ENCODE results near the gene ELMO3. TPM values are rescaled to one million over a fixed set of nuclear protein-coding genes. Genes with fewer than 3 reads are reported as not detected.
A peak's percentile ranks its signal among the peaks of the same experiment; 100 is the strongest.

The ELMO3 gene
- total RNA-seq, 1 donor from 2014 or later, result 17.5 TPM

GRCh38 chr16:67234180-67234597, 35.3 kb downstream of the ELMO3 start:
- ATAC-seq (no peak), DNase-seq (no peak)
- Histone ChIP-seq H3K36me3 (peaks cover 99% of the 10 kb centered on the region), H3K27ac (no peak overlapping the region), H3K4me1 (no peaks in the 10 kb centered on the region), H3K27me3 (no peaks in the 10 kb centered on the region), H3K4me3 (no peak overlapping the region), H3K9me3 (no peaks in the 10 kb centered on the region)
- intact Hi-C loops (cut with DNase I), result no loop called here
- TF ChIP-seq CTCF (IDR thresholded peaks at IDR 0.05), result no peak

GRCh38 chr16:67235816-67236562, 37.1 kb downstream of the ELMO3 start:
- no peak for TF ChIP-seq CTCF (IDR thresholded peaks at IDR 0.05)
- intact Hi-C loops (cut with DNase I), result no loop called here
- DNase-seq, result no peak
- Histone ChIP-seq H3K9me3 (no peaks in the 10 kb centered on the region), H3K4me1 (peaks cover 17% of the 10 kb centered on the region), H3K27ac (no peak overlapping the region), H3K27me3 (no peaks in the 10 kb centered on the region), H3K36me3 (peaks cover 90% of the 10 kb centered on the region), H3K4me3 (no peak overlapping the region)
- ATAC-seq, result no peak

- Histone ChIP-seq H3K9me3 (no peaks in the 10 kb centered on the region), H3K36me3 (peaks cover 82% of the 10 kb centered on the region), H3K27ac (no peak overlapping the region), H3K27me3 (no peaks in the 10 kb centered on the region), H3K4me3 (no peak overlapping the region), H3K4me1 (peaks cover 25% of the 10 kb centered on the region)
- intact Hi-C loops (cut with DNase I), result no loop called here
- ATAC-seq (peak; percentile 44), DNase-seq (peak; percentile 78)
- TF ChIP-seq CTCF (IDR thresholded peaks at IDR 0.05), result no peak
These were observed 37.8 kb downstream of the ELMO3 start for GRCh38 chr16:67236563-67237395.

- Histone ChIP-seq H3K9me3 (no peaks in the 10 kb centered on the region), H3K4me3 (no peak overlapping the region), H3K36me3 (peaks cover 73% of the 10 kb centered on the region), H3K4me1 (peaks cover 33% of the 10 kb centered on the region), H3K27ac (no peak overlapping the region), H3K27me3 (no peaks in the 10 kb centered on the region)
- DNase-seq, result peak; percentile 57
- no peak for ATAC-seq
- intact Hi-C loops (cut with DNase I), result no loop called here
- no peak for TF ChIP-seq CTCF (IDR thresholded peaks at IDR 0.05)
These were observed 38.7 kb downstream of the ELMO3 start for GRCh38 chr16:67237396-67238277.

- ATAC-seq (no peak), DNase-seq (no peak)
- no peak overlapping the region for H3K4me3 ChIP-seq
- H3K36me3 ChIP-seq, result peaks cover 69% of the 10 kb centered on the region
- no peak overlapping the region for H3K27ac ChIP-seq
- TF ChIP-seq CTCF (IDR thresholded peaks at IDR 0.05), result no peak
- intact Hi-C loops (cut with DNase I), result no loop called here
- peaks cover 39% of the 10 kb centered on the region for H3K4me1 ChIP-seq
- no peaks in the 10 kb centered on the region for H3K27me3 ChIP-seq
- no peaks in the 10 kb centered on the region for H3K9me3 ChIP-seq
These were observed 39.3 kb downstream of the ELMO3 start for GRCh38 chr16:67238278-67238575.

Data from upper lobe of right lung (tissue), 1 donor.